ENCODE results near the gene EFR3B. TPM values are rescaled to one million over a fixed set of nuclear protein-coding genes. Genes with fewer than 3 reads are reported as not detected.

Gene EFR3B
- total RNA-seq, 1 donor from 2014 or later = 14.7 TPM

GRCh38 chr2:25115902-25116301 is 74.0 kb downstream of the EFR3B start:
- H3K27ac Mint-ChIP-seq (ENCODE audit: unreplicated experiment) = no peak overlapping the region
- Histone ChIP-seq H2AFZ (ENCODE audit: low read depth, low read length) (no peak overlapping the region), H3K27me3 (ENCODE audit: insufficient read depth, low read length) (no peaks in the 10 kb centered on the region), H3K4me1 (ENCODE audit: insufficient read depth, low read length) (no peaks in the 10 kb centered on the region), H3K4me2 (ENCODE audit: low read length) (no peak overlapping the region), H3K4me3 (ENCODE audit: insufficient read depth, low read depth, low read length) (no peak overlapping the region), H3K79me2 (ENCODE audit: insufficient read depth, low read length) (no peaks in the 10 kb centered on the region), H3K9ac (ENCODE audit: low read length) (no peak overlapping the region), H3K9me3 (ENCODE audit: insufficient read depth, low read depth, low read length) (no peaks in the 10 kb centered on the region), H3K36me3 (ENCODE audit: insufficient read depth, low read length) (no peaks in the 10 kb centered on the region), H3K27ac (ENCODE audit: low read depth, low read length) (no peak overlapping the region), H4K20me1 (ENCODE audit: insufficient read depth, low read length) (no peaks in the 10 kb centered on the region)
- peaks cover 8% of the 10 kb centered on the region for H3K4me1 Mint-ChIP-seq (ENCODE audit: low read depth, unreplicated experiment)
- no peaks in the 10 kb centered on the region for H3K9me3 Mint-ChIP-seq (ENCODE audit: unreplicated experiment)
- no peaks in the 10 kb centered on the region for H3K27me3 Mint-ChIP-seq (ENCODE audit: low read depth, unreplicated experiment)
- no peak for FAIRE-seq
- no peak for TF ChIP-seq CTCF (IDR thresholded peaks at IDR 0.05; ENCODE audit: insufficient read depth, low read depth, low read length)
- TF ChIP-seq EZH2 (IDR thresholded peaks at IDR 0.05; ENCODE audit: insufficient read depth, low read length) = no peak
- DNase-seq (ENCODE audit: low read depth) = peak; percentile 63
- H3K36me3 Mint-ChIP-seq (ENCODE audit: low read depth, unreplicated experiment) = peaks cover 11% of the 10 kb centered on the region
- H3K4me3 Mint-ChIP-seq (ENCODE audit: unreplicated experiment) = no peak overlapping the region

GRCh38 chr2:25116956-25117355 is 75.1 kb downstream of the EFR3B start:
- Mint-ChIP-seq H3K36me3 (ENCODE audit: low read depth, unreplicated experiment) (peaks cover 8% of the 10 kb centered on the region), H3K27me3 (ENCODE audit: low read depth, unreplicated experiment) (no peaks in the 10 kb centered on the region), H3K4me3 (ENCODE audit: unreplicated experiment) (no peak overlapping the region), H3K4me1 (ENCODE audit: low read depth, unreplicated experiment) (peaks cover 8% of the 10 kb centered on the region), H3K9me3 (ENCODE audit: unreplicated experiment) (no peaks in the 10 kb centered on the region), H3K27ac (ENCODE audit: unreplicated experiment) (no peak overlapping the region)
- Histone ChIP-seq H3K4me2 (ENCODE audit: low read length) (no peak overlapping the region), H3K27ac (ENCODE audit: low read depth, low read length) (no peak overlapping the region), H3K27me3 (ENCODE audit: insufficient read depth, low read length) (no peaks in the 10 kb centered on the region), H3K4me1 (ENCODE audit: insufficient read depth, low read length) (no peaks in the 10 kb centered on the region), H3K36me3 (ENCODE audit: insufficient read depth, low read length) (no peaks in the 10 kb centered on the region), H4K20me1 (ENCODE audit: insufficient read depth, low read length) (no peaks in the 10 kb centered on the region), H2AFZ (ENCODE audit: low read depth, low read length) (no peak overlapping the region), H3K9me3 (ENCODE audit: insufficient read depth, low read depth, low read length) (no peaks in the 10 kb centered on the region), H3K9ac (ENCODE audit: low read length) (no peak overlapping the region), H3K79me2 (ENCODE audit: insufficient read depth, low read length) (no peaks in the 10 kb centered on the region), H3K4me3 (ENCODE audit: insufficient read depth, low read depth, low read length) (no peak overlapping the region)
- TF ChIP-seq EZH2 (IDR thresholded peaks at IDR 0.05; ENCODE audit: insufficient read depth, low read length) (no peak), CTCF (IDR thresholded peaks at IDR 0.05; ENCODE audit: insufficient read depth, low read depth, low read length) (no peak)
- DNase-seq (ENCODE audit: low read depth) = no peak
- FAIRE-seq = no peak

GRCh38 chr2:25119263-25119662 is 77.4 kb downstream of the EFR3B start:
- DNase-seq (ENCODE audit: low read depth) = no peak
- Mint-ChIP-seq H3K27ac (ENCODE audit: unreplicated experiment) (no peak overlapping the region), H3K9me3 (ENCODE audit: unreplicated experiment) (no peaks in the 10 kb centered on the region), H3K36me3 (ENCODE audit: low read depth, unreplicated experiment) (peaks cover 15% of the 10 kb centered on the region), H3K27me3 (ENCODE audit: low read depth, unreplicated experiment) (no peaks in the 10 kb centered on the region), H3K4me1 (ENCODE audit: low read depth, unreplicated experiment) (peaks cover 6% of the 10 kb centered on the region), H3K4me3 (ENCODE audit: unreplicated experiment) (no peak overlapping the region)
- Histone ChIP-seq H3K9me3 (ENCODE audit: insufficient read depth, low read depth, low read length) (no peaks in the 10 kb centered on the region), H3K4me2 (ENCODE audit: low read length) (no peak overlapping the region), H3K27ac (ENCODE audit: low read depth, low read length) (no peak overlapping the region), H2AFZ (ENCODE audit: low read depth, low read length) (no peak overlapping the region), H3K36me3 (ENCODE audit: insufficient read depth, low read length) (no peaks in the 10 kb centered on the region), H4K20me1 (ENCODE audit: insufficient read depth, low read length) (no peaks in the 10 kb centered on the region), H3K9ac (ENCODE audit: low read length) (no peak overlapping the region), H3K4me1 (ENCODE audit: insufficient read depth, low read length) (no peaks in the 10 kb centered on the region), H3K27me3 (ENCODE audit: insufficient read depth, low read length) (no peaks in the 10 kb centered on the region), H3K79me2 (ENCODE audit: insufficient read depth, low read length) (no peaks in the 10 kb centered on the region), H3K4me3 (ENCODE audit: insufficient read depth, low read depth, low read length) (no peak overlapping the region)
- TF ChIP-seq CTCF (IDR thresholded peaks at IDR 0.05; ENCODE audit: insufficient read depth, low read depth, low read length) (no peak), EZH2 (IDR thresholded peaks at IDR 0.05; ENCODE audit: insufficient read depth, low read length) (no peak)
- FAIRE-seq = no peak
